HG03520 (cell line): ENCODE results near the gene ABLIM3.

ENCODE experiments used
- ATAC-seq: cut with Tn5 transposase; IDR thresholded peaks from one replicate; pipeline ENCODE4 v1.9.1; 2021; ENCODE audit warnings: mild to moderate bottlenecking, moderate library complexity; ENCODE audit not compliant: unreplicated experiment

ABLIM3 gene

DNA sequence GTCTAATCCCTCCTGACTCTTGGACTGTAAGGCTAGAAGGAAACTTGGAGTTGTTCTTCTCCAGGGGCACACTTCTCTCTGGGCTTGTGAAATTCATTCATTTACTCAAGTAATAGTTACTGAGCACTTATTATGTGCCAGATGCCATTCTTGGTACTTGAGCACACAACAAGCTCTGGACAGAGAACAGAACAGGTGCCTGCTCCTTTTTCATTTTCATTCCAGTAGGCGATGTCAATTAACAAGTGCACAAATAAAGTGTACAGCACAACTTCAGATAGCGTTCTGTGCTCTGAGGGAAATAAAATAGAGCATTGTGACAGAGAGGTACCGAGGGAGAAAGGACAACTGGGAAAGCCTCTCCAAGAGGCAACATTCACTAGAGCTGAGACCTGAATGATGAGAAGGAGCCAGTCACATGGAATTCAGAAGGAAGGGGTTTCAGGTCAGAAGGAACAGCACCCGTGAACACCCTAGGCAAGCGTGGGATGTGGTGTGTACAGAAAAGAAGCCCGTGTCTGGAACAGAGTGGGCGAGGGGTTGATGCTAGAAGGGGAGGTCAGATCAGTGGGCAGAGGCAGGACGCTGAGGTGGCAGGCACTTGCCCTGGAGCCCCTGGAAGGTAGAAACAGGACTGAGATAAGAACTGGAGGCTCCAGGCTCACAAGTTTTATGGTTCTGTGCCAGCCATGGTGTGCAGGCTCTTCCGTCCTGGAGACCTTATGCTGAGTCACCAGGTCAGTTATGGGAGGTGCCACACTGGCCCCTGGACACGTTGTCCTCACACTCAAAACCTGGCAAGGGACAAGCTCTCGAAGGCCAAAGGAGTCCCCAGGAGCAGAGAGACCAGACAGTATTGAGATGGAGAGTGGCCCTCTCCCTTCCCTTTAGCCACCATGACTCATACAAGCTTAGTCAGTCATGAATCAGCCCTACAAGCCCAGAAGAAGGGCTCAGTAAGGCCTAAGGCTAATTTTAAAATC is 7.2 kb upstream of the ABLIM3 start:
- no peak for ATAC-seq

DNA sequence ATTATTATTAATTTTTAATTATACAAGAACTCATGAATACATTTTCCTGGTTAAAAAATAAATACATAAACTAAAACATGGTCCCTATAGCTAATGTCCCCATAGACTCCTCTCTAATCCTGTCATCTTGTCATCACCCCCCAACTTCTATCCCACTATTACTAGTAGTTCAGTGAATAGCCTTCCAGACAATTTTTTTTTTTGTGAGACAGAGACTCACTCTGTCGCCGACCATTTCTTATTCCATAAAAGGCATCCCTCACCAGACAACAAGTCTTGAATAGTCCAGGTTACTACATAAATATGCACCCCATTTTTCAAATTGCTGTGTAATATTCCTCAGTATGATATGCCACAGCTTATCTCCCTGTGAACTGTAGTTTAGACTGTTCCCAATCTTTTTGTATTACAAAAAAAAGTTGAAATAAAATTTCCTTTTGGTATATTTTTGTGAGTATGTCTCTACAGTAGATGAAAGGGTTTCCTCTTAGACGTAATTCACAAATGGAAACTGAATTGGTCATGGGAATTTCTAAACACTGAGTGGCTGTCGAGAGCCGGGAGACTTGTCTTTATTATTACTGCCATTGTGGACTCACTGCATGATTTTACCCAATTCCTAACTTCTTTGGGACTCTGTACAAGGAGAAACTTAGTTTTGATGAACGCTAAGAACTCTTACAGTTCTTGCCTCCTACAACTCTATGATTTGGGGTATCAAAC is 6.4 kb upstream of the ABLIM3 start:
- ATAC-seq = no peak

DNA sequence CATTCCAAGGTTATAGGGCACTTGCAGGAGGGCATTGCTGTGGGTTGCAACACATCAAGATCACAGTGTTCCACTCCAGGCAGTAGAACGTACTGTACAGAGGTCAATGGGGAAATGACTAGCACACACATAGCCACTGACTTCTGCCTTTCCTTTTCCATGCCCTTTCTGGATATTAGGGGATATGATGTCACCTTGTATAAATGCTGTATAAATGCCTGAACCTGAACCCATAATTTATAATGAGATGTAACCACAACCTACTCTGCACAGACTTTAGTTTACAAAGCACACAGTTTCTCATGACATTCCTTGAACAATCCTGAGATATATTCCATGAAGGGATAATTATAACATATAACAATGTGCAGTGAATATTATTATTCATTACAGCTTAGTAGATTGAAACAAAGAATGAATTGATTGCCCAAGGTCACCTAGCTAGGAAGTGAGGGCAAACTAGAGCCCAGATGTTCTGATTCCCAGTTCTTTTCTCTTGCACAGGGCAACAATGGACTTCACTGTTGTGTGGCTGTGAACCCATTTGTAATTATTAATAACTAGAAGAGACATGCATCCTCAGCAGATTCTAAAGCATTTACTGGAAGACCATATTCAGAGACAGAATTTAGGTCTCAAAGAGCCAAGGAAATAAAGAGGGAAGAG is 5.6 kb upstream of the ABLIM3 start:
- ATAC-seq = no peak

DNA sequence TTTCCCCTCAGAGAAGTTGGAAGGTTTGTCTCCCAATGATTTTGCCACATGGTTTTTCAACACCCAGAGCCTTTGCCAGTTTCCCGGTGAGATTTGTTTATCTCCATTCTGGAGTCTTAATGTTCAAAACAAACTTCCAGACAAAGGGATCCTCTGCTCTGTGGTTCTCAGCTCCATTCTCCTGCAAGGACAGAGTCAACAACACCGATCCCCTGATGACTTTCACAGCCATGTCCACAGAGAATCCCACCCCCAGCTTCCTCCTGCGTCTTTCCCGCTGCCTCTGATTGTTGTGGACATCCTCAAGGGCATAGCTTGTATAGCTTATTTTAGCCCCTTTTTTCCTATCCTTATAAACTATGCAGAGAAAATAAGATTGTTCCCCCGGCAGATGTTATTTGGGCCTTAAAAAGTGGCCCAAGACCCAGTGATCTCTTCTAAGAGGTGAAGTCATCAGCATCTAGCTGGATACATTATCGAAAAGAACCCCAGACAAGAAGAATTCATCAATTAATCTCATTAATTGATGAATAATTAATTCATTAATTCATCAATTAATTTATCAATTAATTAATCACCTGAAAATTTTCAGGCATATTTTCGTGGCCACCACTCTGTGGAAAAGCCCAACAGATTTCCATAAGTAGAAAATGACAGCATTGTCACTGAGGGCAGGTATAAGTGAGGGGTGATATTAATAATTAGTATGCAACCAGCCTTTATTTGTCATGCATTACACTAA is 2.9 kb upstream of the ABLIM3 start:
- no peak for ATAC-seq

DNA sequence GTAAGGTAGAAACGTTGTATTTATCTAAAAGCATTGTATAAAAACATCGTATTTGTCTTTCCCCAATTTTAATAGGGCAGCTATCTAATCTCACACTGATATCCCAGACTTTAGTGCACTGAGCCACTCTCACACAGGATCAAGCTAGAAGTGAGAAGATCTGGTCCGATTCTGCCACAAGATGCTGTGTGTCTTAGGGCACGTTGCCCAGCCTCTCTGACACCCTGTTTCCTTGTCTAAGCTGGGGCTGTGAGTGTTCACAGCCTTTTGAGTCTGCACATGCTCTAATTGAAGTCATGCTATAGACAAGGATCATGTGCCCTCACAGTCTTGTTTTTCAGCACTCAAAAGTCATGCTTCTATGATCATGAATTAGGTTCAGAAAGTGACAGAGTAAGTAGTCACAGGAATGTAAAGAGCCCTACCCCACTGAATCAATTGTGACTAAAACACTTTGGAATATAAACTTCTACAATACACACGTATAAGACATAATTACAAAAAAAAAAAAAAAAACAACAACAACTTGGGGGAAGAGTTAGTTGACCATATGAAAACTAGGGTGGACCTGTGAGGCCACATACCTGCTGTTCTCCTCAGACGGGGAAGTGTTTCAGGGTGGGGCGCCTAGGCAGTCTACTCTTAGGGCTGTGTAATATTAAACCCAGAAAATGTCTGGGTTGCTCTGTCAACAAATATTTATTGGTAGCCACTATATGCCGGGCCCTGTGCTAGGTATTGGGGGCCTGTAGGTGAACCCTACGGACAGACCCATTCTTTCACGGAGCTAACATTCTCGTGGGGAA is 893 bp upstream of the ABLIM3 start:
- no peak for ATAC-seq

DNA sequence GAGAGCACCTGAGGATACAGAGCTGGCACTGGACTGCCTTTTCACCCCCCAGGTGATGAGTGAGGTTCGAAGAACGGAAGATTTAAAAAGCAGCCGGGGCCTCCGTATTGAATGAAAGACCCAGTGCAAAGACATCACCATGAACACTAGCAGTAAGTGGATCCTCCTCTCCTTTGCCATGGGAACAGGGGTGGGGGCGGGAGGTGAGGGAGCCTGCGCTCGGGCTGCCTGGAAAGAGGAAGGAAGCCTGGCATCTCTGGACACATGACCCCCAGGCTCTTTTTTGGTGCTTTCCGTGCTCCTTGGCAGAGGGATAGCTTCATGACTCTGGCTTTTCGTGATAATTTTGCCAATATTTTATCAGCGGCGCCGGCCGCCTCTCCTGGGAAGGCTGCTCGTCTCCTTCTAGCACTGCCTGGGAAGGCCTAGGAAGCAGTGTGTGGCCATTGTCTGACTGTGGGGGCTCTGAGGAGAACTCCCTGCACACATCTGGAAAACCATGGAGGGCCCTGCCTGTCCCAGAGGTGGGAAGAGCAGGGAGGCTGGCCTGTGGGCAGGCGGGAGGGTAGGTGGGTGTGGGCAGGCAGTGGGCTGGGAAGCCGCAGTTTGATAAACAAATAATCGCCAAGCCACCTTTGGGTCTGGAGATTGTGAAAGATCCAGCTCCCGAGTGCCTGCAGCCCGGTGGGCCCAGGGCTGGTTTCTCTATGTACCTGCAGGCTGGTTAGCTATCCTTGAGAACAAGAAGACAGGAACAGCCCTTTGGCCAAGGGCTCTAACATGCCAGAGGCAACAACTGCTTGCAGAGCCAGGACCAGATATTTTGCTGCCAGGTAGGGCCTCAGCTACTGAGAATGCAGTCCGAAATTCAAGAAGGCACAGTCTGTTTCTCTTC is 911 bp downstream of the ABLIM3 start:
- ATAC-seq = no peak

DNA sequence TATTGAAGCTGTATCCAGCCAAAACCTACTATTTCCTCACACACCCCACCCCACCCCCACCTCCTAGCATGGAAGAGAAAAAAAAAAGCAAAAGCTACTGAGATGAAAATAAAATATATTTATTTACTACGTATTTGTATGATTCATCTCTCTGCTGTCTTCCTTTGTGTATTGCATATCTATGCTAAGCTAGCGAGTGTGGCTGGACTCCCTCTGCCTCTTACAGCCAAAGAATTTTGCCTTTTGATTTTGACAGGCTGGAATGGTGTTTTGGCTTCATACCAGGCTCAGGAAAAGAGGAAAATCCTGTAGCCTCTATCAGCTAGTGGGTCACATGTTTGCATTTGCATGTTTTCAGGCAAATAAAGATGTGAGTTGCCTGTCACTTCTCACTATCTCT is 2.2 kb downstream of the ABLIM3 start:
- ATAC-seq = no peak

DNA sequence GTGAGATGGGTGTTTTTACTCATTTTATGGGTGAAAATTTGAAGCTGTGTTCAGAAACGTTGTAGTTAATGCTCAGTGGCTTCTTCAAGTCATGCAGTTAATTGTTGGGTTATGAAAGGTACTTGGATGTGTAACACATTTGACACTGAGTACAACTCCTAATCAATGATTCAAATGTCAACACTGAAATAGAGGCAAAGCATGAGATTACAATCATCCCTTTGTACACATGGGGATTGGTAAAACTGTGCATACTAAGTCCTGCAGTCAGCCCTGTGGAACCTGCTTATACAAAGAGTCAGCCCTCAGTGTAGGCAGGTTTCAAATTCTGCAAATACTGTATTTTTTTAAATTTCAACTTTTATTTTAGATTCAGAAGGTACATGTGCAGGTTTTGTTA is 3.3 kb downstream of the ABLIM3 start:
- ATAC-seq = no peak

DNA sequence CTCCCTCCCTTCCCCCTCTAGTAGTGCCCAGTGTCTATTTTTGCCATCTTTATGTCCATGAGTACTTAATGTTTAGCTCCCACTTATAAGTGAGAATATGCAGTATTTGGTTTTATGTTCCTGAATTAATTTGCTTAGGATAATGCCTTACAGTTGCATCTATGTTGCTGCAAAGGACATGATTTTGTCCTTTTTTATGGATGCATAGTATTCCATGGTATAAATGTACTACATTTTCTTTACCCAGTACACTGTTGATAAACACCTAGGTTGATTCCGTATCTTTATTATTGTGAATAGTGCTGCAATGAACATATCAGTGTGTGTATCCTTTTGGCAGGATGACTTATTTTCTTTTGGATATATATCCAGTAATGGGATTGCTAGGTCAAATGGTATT is 3.8 kb downstream of the ABLIM3 start:
- no peak for ATAC-seq

DNA sequence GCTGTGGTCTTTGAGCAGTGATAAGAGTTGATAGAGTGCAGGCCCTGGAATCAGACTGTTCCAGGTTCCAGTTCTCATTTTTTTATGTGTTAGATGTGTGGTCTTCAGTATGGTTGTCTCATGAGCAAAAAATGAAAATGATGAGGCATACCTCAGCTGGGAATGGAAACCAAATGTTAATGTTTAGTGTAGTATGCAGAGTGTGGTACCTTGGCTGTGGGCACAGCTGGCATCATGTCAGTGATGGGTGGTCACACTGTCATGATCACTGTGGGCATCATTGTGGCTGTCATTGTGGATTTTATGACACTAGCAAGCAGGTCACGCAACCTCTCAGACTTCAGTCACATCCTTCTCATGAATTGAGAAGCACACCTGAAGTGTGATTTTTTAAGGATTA is 6.4 kb downstream of the ABLIM3 start:
- ATAC-seq = no peak

DNA sequence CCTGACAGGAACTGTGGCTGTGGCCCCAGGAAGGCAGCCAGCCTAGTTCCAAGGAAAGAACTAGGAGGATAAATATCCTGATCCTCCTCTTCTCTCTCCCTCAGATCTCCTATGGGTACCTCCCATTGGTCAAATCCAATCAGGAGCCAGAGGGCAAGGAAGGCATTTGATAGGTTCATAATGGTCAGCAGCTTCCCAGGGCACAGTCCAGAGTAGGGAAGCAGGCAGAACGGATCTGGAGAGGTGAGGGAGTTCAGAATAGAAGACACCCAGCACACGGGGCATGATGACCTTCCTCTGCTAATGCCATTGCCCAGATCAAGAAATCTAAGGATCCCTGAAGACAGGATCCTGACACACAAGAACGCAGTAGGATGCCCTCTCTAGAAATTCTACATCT is 8.6 kb downstream of the ABLIM3 start:
- ATAC-seq = no peak

DNA sequence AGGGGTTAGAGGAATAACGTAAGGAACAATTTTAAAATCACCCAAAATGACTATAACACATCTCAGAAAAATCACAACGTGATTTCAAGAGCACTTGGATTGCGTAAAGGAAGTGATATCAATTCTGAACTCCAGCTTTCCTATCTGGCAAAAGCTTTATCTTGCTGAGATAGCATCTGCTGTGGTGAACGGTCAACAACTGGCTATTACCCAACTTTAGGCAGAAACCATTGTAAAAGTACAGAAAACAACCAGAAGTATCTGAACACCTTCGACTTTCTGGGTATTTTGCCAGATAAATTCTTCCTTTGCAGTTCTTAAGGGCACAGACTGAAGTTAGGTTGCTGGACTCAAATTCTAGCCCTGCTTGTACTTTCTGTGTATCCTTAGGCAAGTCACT is 9.2 kb downstream of the ABLIM3 start:
- no peak for ATAC-seq

DNA sequence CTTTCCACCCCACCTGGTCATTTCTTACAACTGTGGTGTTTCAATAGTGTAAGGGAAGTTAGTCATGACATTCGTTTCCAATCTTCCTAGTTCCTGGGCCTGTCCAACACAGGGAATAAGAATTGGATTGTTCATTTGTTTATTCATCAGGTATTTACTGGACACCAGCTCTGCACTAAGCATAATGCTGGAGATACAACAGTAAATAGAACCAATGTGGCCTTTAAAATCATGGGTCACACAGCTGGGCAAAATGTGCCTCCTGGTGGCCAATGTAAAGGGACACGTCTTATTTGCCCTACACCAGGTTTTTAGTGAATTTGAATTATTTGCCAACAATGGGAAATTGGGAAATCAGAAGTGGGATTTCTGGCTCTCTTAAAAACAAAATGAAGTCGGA is 10.4 kb downstream of the ABLIM3 start:
- no peak for ATAC-seq

DNA sequence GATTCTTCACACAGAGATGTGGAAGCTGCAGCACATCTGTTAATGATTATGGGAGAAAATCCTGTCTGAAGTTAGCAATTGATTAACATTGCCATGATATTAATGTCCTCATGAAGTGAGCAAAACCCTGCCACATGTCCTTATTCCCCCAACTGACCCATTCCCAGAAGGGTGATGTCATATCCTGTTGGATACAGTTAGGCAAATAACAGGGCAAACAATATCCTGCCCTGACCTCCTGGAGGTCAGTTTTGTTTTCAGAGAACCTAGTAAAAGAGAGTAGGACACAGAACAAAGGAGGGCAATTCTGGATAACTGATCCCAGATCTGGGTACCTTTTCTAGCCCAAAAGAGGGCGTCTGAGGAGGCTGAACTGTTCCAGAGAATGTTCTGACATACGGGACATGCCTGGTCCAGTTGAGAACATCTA is 11.0 kb downstream of the ABLIM3 start:
- ATAC-seq = no peak

DNA sequence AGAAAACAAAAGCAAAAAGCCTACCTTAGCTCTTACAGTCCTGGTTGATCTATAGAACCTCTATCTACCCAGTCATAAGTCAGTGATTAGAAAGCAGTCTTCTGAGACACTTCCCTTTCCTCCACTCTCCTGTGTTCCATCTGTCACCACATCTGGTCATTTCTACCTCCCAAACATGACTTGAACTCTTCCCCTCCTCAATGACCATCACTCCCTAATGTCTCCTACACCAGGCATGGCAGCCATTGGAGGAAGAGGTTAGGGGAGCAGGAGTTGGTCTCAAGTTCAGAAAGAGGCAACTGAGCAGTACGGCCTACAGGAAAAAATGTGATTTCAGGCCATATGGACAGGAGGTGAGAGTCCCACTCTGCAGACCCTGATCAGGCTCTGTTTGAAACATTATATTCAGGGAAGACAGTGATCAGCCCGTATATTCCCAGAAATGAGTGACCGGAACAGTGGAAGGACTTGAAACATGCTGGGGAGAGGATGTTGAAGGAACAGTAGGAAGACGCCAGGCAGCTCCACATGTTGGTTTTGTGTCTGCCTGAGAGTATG is 12.0 kb downstream of the ABLIM3 start:
- no peak for ATAC-seq

DNA sequence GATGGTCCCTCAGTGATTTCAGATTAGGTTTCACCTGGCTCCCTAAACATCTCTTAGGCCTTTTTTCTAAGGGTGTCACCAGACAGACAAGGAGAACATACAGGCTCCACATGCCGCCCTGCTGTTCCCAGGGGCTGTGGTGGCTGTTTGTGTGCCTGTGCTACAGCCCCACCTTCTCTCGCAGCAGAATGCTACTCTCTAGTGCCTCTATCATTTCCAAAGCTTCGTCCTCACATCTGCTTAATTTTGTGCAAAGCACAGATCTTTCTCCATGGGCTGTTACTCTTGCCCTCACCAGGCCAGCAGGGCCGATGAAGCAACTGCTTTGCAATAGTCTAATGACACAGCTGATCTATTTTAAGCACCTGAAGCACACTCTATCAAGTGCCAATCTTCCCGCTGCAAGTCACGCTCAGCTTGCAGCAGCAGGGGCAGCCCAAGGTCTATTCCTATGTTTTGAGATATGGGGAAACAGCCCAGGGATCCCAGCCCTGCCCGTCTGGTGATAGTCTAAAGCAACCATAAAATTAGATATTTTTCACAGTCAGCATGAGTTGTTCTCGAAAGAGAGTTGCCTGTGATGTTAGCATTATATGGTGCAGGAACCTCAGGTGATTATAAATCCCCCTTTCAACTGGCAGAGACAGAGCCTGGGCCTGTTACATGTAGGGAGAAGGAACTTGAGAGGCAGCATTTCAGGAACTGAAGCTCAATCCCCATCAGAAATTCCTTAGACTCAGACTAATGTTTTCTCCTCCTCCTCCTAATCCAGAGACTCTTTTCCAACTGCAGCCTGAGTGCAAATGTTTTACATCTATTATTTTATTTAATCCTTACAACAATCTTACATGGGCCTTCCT is 12.7 kb downstream of the ABLIM3 start:
- ATAC-seq = no peak

DNA sequence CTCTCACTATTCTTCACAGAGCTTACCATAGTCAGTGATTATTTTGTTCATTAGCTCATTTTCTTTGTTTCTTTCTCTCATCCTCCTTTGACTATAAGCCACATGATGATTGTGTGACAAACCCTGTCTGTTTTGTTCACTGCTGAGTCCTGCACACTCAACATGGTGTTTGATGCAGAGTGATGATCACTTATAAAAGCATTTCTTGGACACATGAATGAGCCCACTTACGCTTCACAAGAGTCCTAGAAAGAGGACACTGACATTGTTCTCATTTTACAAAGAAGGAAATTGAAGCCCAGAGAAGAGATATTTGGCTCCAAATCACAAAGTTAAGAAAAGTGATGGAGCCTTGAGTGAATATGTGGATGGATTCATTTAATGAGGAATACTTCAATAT is 13.4 kb downstream of the ABLIM3 start:
- ATAC-seq = no peak
